Lower lobe of right lung (tissue), 2 donors: ENCODE results near the gene PP2D1. TPM values are rescaled to one million over a fixed set of nuclear protein-coding genes. Genes with fewer than 3 reads are reported as not detected.

Source experiments
- ATAC-seq, 2 donors: fragments of 200-7000 bp; cut with Tn5 transposase; one replicate each; pipeline ENCODE4 v1.9.1; 2020 to 2022; ENCODE audit warnings: mild to moderate bottlenecking in 2 of 2, moderate library complexity in 2 of 2
- DNase-seq: peaks from one replicate; pipeline ENCODE4 v3.0.0-alpha.2; 2020
- H3K27ac ChIP-seq: fragments of 200-600 bp; one replicate; pipeline ENCODE4 v1.8.0; 2022
- H3K27me3 ChIP-seq: fragments of 200-600 bp; one replicate; pipeline ENCODE4 v1.8.0; 2022; ENCODE audit warnings: low read depth
- H3K36me3 ChIP-seq: fragments of 200-600 bp; one replicate; pipeline ENCODE4 v1.8.0; 2022; ENCODE audit warnings: mild to moderate bottlenecking
- H3K4me1 ChIP-seq: fragments of 200-600 bp; one replicate; pipeline ENCODE4 v1.8.0; 2022
- H3K4me3 ChIP-seq: fragments of 200-600 bp; one replicate; pipeline ENCODE4 v1.8.0; 2022; ENCODE audit warnings: mild to moderate bottlenecking
- H3K9me3 ChIP-seq: fragments of 200-600 bp; one replicate; pipeline ENCODE4 v1.8.0; 2022
- CTCF ChIP-seq: fragments of 200-600 bp; IDR thresholded peaks from one replicate; pipeline ENCODE4 v1.8.0; 2022; ENCODE audit warnings: antibody characterized with exemption, mild to moderate bottlenecking
- intact Hi-C: fragments of 100-400 bp; cut with DNase I; formaldehyde crosslinking; loops from one replicate; pipeline ENCODE4 v1.11.0; 2022
- long read RNA-seq: library from polyadenylated mRNA; unstranded; transcript quantifications from one replicate; pipeline ENCODE4 v2.0.0, GENCODE V29; 2021
- total RNA-seq: library from RNA; stranded (reverse); fragmentation: NEBNext Ultra II Directional; extraction: Animal tissue kit (Norgen Biotek cat#: 25700); gene quantifications from one replicate; pipeline ENCODE4 v1.2.1, GENCODE V29; 2021
- donor health status: DM: no; HTN: yes; CAD: no; lungs with severe emphysema.

The PP2D1 gene
- total RNA-seq = not detected
- long read RNA-seq = 0 reads

- Histone ChIP-seq H3K4me1 (no peaks in the 10 kb centered on the region), H3K27me3 (no peaks in the 10 kb centered on the region), H3K9me3 (no peaks in the 10 kb centered on the region), H3K27ac (no peak within 1 kb of the TSS), H3K4me3 (no peak within 1 kb of the TSS), H3K36me3 (no peaks in the 10 kb centered on the region)
- DNase-seq (no peak), ATAC-seq (no peak)
- intact Hi-C loops = no loop called here
- no peak for TF ChIP-seq CTCF
These were observed at the start of gene PP2D1 for GRCh38 chr3:20012164-20012563. Gene PP2D1 (minus strand): TSS chr3:20012264. CDS start chr3:20012072, 192 bp downstream.

GRCh38 chr3:20060974-20061685 lies 49.1 kb upstream of the PP2D1 start:
- peak overlapping the region; percentile 31 for H3K4me3 ChIP-seq
- ATAC-seq (peak; percentile 61 to 74), DNase-seq (no peak)
- H3K27ac ChIP-seq = peak overlapping the region; percentile 50
- TF ChIP-seq CTCF = no peak
- H3K36me3 ChIP-seq = no peaks in the 10 kb centered on the region
- no peaks in the 10 kb centered on the region for H3K9me3 ChIP-seq
- intact Hi-C loops = no loop called here
- H3K4me1 ChIP-seq = peaks cover 32% of the 10 kb centered on the region
- H3K27me3 ChIP-seq = no peaks in the 10 kb centered on the region

GRCh38 chr3:20059929-20060328 lies 47.9 kb upstream of the PP2D1 start:
- peaks cover 44% of the 10 kb centered on the region for H3K4me1 ChIP-seq
- no peak for ATAC-seq
- DNase-seq = no peak
- TF ChIP-seq CTCF = no peak
- no peak overlapping the region for H3K27ac ChIP-seq
- no peaks in the 10 kb centered on the region for H3K27me3 ChIP-seq
- no peaks in the 10 kb centered on the region for H3K9me3 ChIP-seq
- intact Hi-C loops = no loop called here
- H3K36me3 ChIP-seq = no peaks in the 10 kb centered on the region
- H3K4me3 ChIP-seq = no peak overlapping the region

GRCh38 chr3:20057612-20058180 lies 45.6 kb upstream of the PP2D1 start:
- no peak for DNase-seq
- H3K36me3 ChIP-seq = no peaks in the 10 kb centered on the region
- H3K27ac ChIP-seq = peak overlapping the region; percentile 51
- peak in 1 of 2 donors; percentile 23 for ATAC-seq
- no peaks in the 10 kb centered on the region for H3K27me3 ChIP-seq
- H3K4me1 ChIP-seq = peaks cover 55% of the 10 kb centered on the region
- no peak overlapping the region for H3K4me3 ChIP-seq
- intact Hi-C loops = no loop called here
- no peaks in the 10 kb centered on the region for H3K9me3 ChIP-seq
- TF ChIP-seq CTCF = no peak

- ATAC-seq (peak; percentile 62 to 65), DNase-seq (no peak)
- no peaks in the 10 kb centered on the region for H3K27me3 ChIP-seq
- H3K36me3 ChIP-seq = no peaks in the 10 kb centered on the region
- TF ChIP-seq CTCF = no peak
- intact Hi-C loops = no loop called here
- peaks cover 55% of the 10 kb centered on the region for H3K4me1 ChIP-seq
- no peaks in the 10 kb centered on the region for H3K9me3 ChIP-seq
- H3K27ac ChIP-seq = peak overlapping the region; percentile 51
- no peak overlapping the region for H3K4me3 ChIP-seq
These were observed 44.9 kb upstream of the PP2D1 start for GRCh38 chr3:20056725-20057611.
